BE2C (cell line): ENCODE results near the gene CDC42BPA.

Experiments
- DNase-seq: peaks from one replicate; pipeline ENCODE4 v3.0.0-alpha.2; 2020
- H3K27me3 ChIP-seq: fragments of 250-450 bp; sonication (Bioruptor Pico); 2 replicates; pipeline ENCODE4 v1.5.1; 2020; ENCODE audit warnings: mild to moderate bottlenecking
- H3K36me3 ChIP-seq: fragments of 250-450 bp; sonication (Bioruptor Pico); 2 replicates; pipeline ENCODE4 v1.5.1; 2020; ENCODE audit warnings: mild to moderate bottlenecking
- H3K4me1 ChIP-seq: fragments of 250-450 bp; sonication (Bioruptor Pico); 2 replicates; pipeline ENCODE4 v1.5.1; 2020
- H3K4me3 ChIP-seq: 2 replicates; pipeline ENCODE4 v1.5.1; 2011; ENCODE audit warnings: low read depth, low read length
- H3K9me3 ChIP-seq: fragments of 250-450 bp; sonication (Bioruptor Pico); 2 replicates; pipeline ENCODE4 v1.5.1; 2020
- CTCF ChIP-seq: IDR thresholded peaks from 2 replicates; pipeline ENCODE4 v1.5.1; 2012; ENCODE audit warnings: mild to moderate bottlenecking, low read depth, low read length

The CDC42BPA gene

GRCh38 chr1:227304665-227305064, 13.6 kb downstream of the CDC42BPA start:
- Histone ChIP-seq H3K27me3 (no peaks in the 10 kb centered on the region), H3K36me3 (no peaks in the 10 kb centered on the region), H3K9me3 (no peaks in the 10 kb centered on the region), H3K4me1 (peaks cover 3% of the 10 kb centered on the region; the same call in 1 of the 2 replicates), H3K4me3 (no peak overlapping the region)
- TF ChIP-seq CTCF, result no peak
- DNase-seq, result no peak

DNA sequence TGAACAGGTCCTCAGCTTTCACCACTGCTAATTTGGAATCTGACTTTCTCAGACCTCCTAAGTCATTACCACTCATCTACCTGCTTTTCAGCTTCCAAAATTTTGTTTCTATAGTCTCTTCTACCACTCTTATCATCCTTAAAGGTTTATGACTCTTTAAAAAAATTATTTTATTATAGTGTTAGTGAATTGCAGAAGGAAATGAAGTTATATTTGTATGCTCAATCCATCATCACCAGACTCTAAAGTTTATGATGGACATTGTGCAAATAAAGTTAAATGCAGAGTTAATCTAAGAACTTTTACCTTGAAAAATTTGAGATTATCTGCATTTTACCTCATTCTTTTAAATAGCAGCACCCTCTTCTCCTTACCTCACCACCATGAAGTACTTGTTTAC, 14.6 kb downstream of the CDC42BPA start:
- H3K4me3 ChIP-seq, result no peak overlapping the region
- H3K4me1 ChIP-seq, result peaks cover 1% of the 10 kb centered on the region; the same call in 1 of the 2 replicates
- H3K36me3 ChIP-seq, result no peaks in the 10 kb centered on the region
- no peak for DNase-seq
- H3K27me3 ChIP-seq, result no peaks in the 10 kb centered on the region
- no peaks in the 10 kb centered on the region for H3K9me3 ChIP-seq
- TF ChIP-seq CTCF, result no peak

- no peak for DNase-seq
These were observed 17.6 kb downstream of the CDC42BPA start for GRCh38 chr1:227300682-227301081.

GRCh38 chr1:227299688-227300087, 18.6 kb downstream of the CDC42BPA start:
- no peak for TF ChIP-seq CTCF
- Histone ChIP-seq H3K36me3 (no peaks in the 10 kb centered on the region), H3K9me3 (no peaks in the 10 kb centered on the region), H3K27me3 (no peaks in the 10 kb centered on the region), H3K4me3 (no peak overlapping the region), H3K4me1 (no peaks in the 10 kb centered on the region)
- DNase-seq, result no peak

More at GRCh38 chr1:227300682-227301081, 17.6 kb downstream of the CDC42BPA start:
- Histone ChIP-seq H3K9me3 (no peaks in the 10 kb centered on the region), H3K36me3 (no peaks in the 10 kb centered on the region), H3K27me3 (no peaks in the 10 kb centered on the region), H3K4me3 (no peak overlapping the region), H3K4me1 (no peaks in the 10 kb centered on the region)
- no peak for TF ChIP-seq CTCF

DNA sequence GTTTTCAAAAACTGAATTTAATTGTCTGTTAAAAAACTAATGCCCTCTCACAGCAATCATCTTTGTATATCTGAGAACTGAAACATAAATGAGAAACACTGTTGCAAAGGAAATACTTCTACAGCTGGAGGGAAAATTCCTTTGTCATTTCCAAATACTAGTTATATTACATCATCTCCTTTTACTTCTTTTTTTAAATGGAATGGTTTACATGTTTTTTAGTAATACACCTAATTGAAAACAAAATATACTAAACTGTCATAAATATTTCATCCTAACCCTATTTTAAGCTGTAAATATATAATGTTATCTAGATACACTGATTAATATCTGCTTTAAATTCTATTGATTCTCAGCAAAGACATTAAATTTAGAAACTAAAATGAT, 19.1 kb downstream of the CDC42BPA start:
- Histone ChIP-seq H3K4me3 (no peak overlapping the region), H3K36me3 (no peaks in the 10 kb centered on the region), H3K4me1 (no peaks in the 10 kb centered on the region), H3K9me3 (no peaks in the 10 kb centered on the region), H3K27me3 (no peaks in the 10 kb centered on the region)
- TF ChIP-seq CTCF, result no peak
- DNase-seq, result no peak

GRCh38 chr1:227298512-227299240, 19.6 kb downstream of the CDC42BPA start:
- no peak for TF ChIP-seq CTCF
- DNase-seq, result no peak
- H3K4me3 ChIP-seq, result no peak overlapping the region
- H3K27me3 ChIP-seq, result no peaks in the 10 kb centered on the region
- no peaks in the 10 kb centered on the region for H3K4me1 ChIP-seq
- no peaks in the 10 kb centered on the region for H3K36me3 ChIP-seq
- H3K9me3 ChIP-seq, result no peaks in the 10 kb centered on the region
